Upper lobe of left lung (tissue), 4 donors: Measurements from ENCODE around the gene SLC22A16.

Source experiments
- CTCF ChIP-seq, 6 experiments: fragments of 450-650 bp in 4 of 6; fragments of 200-600 bp in 2 of 6; sonication (generic) in 2 of 6; IDR thresholded peaks; one replicate each; pipeline ENCODE4 v1.5.1; 2016 to 2019; ENCODE audit warnings: antibody characterized with exemption in 6 of 6
- EP300 ChIP-seq, 4 donors: sonication (generic); formaldehyde crosslinking; IDR thresholded peaks; one replicate each; pipeline ENCODE4 v1.5.1; 2017; ENCODE audit warnings: antibody characterized with exemption in 4 of 4, control low read depth in 2 of 4
- POLR2A ChIP-seq, 4 donors: fragments of 450-650 bp; IDR thresholded peaks; one replicate each; pipeline ENCODE4 v1.5.1; 2016 to 2017; ENCODE audit warnings: antibody characterized with exemption in 4 of 4, mild to moderate bottlenecking in 2 of 4
- POLR2AphosphoS5 ChIP-seq, 2 donors: sonication (generic); formaldehyde crosslinking; IDR thresholded peaks; one replicate each; pipeline ENCODE4 v1.5.1; 2017; ENCODE audit warnings: antibody characterized with exemption in 2 of 2

- TF ChIP-seq CTCF (IDR thresholded peaks at IDR 0.05) (no peak), EP300 (IDR thresholded peaks at IDR 0.05) (no peak), POLR2A (IDR thresholded peaks at IDR 0.05) (no peak), POLR2AphosphoS5 (IDR thresholded peaks at IDR 0.05) (no peak)
These were observed 4.6 kb downstream of the SLC22A16 start for GRCh38 chr6:110471726-110472365.
